Neural cell (in vitro differentiated cells): ENCODE measurements around the gene FBRSL1. TPM values are rescaled to one million over a fixed set of nuclear protein-coding genes. Genes with fewer than 3 reads are reported as not detected.

Experiments used
- H2AFZ ChIP-seq: fragments of 200-600, 300-800 bp; sonication (generic), shearing (Covaris generic); 2 replicates; pipeline ENCODE4 v1.6.0; 2014; ENCODE audit warnings: low read depth, mild to moderate bottlenecking, antibody characterized with exemption, low read length, moderate library complexity
- H3F3A ChIP-seq: fragments of 200-600 bp; shearing (Covaris generic); 2 replicates; pipeline ENCODE4 v1.6.1; 2016; ENCODE audit warnings: mild to moderate bottlenecking, moderate library complexity, mixed read lengths, antibody characterized with exemption, low read length; ENCODE audit not compliant: insufficient read depth, poor library complexity, severe bottlenecking
- H3K27ac ChIP-seq: fragments of 200-600, 300-800 bp; sonication (generic), shearing (Covaris generic); 2 replicates; pipeline ENCODE4 v1.5.1; 2014; ENCODE audit warnings: mild to moderate bottlenecking, low read length, moderate library complexity
- H3K27me3 ChIP-seq: fragments of 300-800, 200-600 bp; sonication (generic), shearing (Covaris generic); 2 replicates; pipeline ENCODE4 v1.6.0; 2014; ENCODE audit warnings: mild to moderate bottlenecking, low read depth, low read length, moderate library complexity; ENCODE audit not compliant: insufficient read depth
- H3K36me3 ChIP-seq: fragments of 300-800, 200-600 bp; sonication (generic), shearing (Covaris generic); 2 replicates; pipeline ENCODE4 v1.5.1; 2014; ENCODE audit warnings: mild to moderate bottlenecking, antibody characterized with exemption, low read length, moderate library complexity; ENCODE audit not compliant: insufficient read depth
- H3K4me2 ChIP-seq: fragments of 300-800, 200-600 bp; sonication (generic), shearing (Covaris generic); 2 replicates; pipeline ENCODE4 v1.6.0; 2014; ENCODE audit warnings: mild to moderate bottlenecking, low read length
- H3K4me3 ChIP-seq: fragments of 300-800, 200-600 bp; sonication (generic), shearing (Covaris generic); 2 replicates; pipeline ENCODE4 v1.5.1; 2014; ENCODE audit warnings: mild to moderate bottlenecking, low read length, moderate library complexity
- H3K79me2 ChIP-seq: fragments of 200-600 bp; shearing (Covaris generic); replicated peaks from 2 replicates; pipeline ENCODE4 v1.6.0; 2014; ENCODE audit warnings: mild to moderate bottlenecking, low read length, moderate library complexity; ENCODE audit not compliant: insufficient read depth
- H3K9ac ChIP-seq: fragments of 300-800, 200-600 bp; sonication (generic), shearing (Covaris generic); 2 replicates; pipeline ENCODE4 v1.6.1; 2016; ENCODE audit warnings: mild to moderate bottlenecking, low read length, mixed read lengths
- H3K9me2 ChIP-seq: fragments of 200-600 bp; shearing (Covaris generic); 2 replicates; pipeline ENCODE4 v1.6.1; 2016; ENCODE audit warnings: mild to moderate bottlenecking, low read length, mixed read lengths; ENCODE audit not compliant: insufficient read depth
- H3K9me3 ChIP-seq: fragments of 200-600, 300-800 bp; sonication (generic), shearing (Covaris generic); 2 replicates; pipeline ENCODE4 v1.6.1; 2016; ENCODE audit warnings: mild to moderate bottlenecking, mixed run types, low read length, moderate library complexity, mixed read lengths
- H4K20me1 ChIP-seq: fragments of 200-600 bp; shearing (Covaris generic); 2 replicates; pipeline ENCODE4 v1.6.1; 2016; ENCODE audit warnings: mild to moderate bottlenecking, mixed run types; ENCODE audit not compliant: insufficient read depth
- CTCF ChIP-seq: fragments of 450-650 bp; IDR thresholded peaks from 2 replicates; pipeline ENCODE4 v1.5.1; 2014; ENCODE audit warnings: antibody characterized with exemption, mild to moderate bottlenecking, moderate library complexity; ENCODE audit not compliant: poor library complexity, severe bottlenecking
- EP300 ChIP-seq: fragments of 450-650 bp; conservative IDR thresholded peaks from 2 replicates; pipeline ENCODE4 v1.6.1; 2014; ENCODE audit warnings: antibody characterized with exemption, mild to moderate bottlenecking, moderate library complexity; ENCODE audit not compliant: poor library complexity, severe bottlenecking
- EZH2 ChIP-seq: fragments of 200-600, 300-800 bp; shearing (Covaris generic), sonication (generic); IDR thresholded peaks from 2 replicates; pipeline ENCODE4 v1.6.1; 2014; ENCODE audit warnings: antibody characterized with exemption, low read length, borderline replicate concordance, mild to moderate bottlenecking; ENCODE audit not compliant: insufficient read depth, poor library complexity, severe bottlenecking
- MXI1 ChIP-seq: fragments of 450-650 bp; conservative IDR thresholded peaks from 2 replicates; pipeline ENCODE4 v1.6.1; 2014; ENCODE audit warnings: antibody characterized with exemption, mild to moderate bottlenecking; ENCODE audit not compliant: poor library complexity, severe bottlenecking
- POLR2AphosphoS5 ChIP-seq: IDR thresholded peaks from 2 replicates; pipeline ENCODE4 v1.6.1; 2012
- RAD21 ChIP-seq: fragments of 450-650 bp; conservative IDR thresholded peaks from 2 replicates; pipeline ENCODE4 v1.6.1; 2014; ENCODE audit warnings: antibody characterized with exemption, mild to moderate bottlenecking, moderate library complexity
- SMC3 ChIP-seq: fragments of 450-650 bp; conservative IDR thresholded peaks from 2 replicates; pipeline ENCODE4 v1.6.1; 2014; ENCODE audit warnings: antibody characterized with exemption, mild to moderate bottlenecking, moderate library complexity; ENCODE audit not compliant: poor library complexity
- TAF1 ChIP-seq: IDR thresholded peaks from 2 replicates; pipeline ENCODE4 v1.6.1; 2012; ENCODE audit warnings: low read depth
- polyA plus RNA-seq: library from polyadenylated mRNA; depleted of rRNA; stranded (reverse); fragments of >200 nt; gene quantifications from 2 replicates; pipeline ENCODE4 v1.2.3, GENCODE V29; 2014
- TF ChIP-seq, protein P1 (sequence below): IDR thresholded peaks from 2 replicates; pipeline ENCODE4 v1.6.1; 2012; ENCODE audit warnings: borderline replicate concordance

Gene FBRSL1
- polyA plus RNA-seq, 1 donor from 2014 or later = 11.9 TPM

DNA sequence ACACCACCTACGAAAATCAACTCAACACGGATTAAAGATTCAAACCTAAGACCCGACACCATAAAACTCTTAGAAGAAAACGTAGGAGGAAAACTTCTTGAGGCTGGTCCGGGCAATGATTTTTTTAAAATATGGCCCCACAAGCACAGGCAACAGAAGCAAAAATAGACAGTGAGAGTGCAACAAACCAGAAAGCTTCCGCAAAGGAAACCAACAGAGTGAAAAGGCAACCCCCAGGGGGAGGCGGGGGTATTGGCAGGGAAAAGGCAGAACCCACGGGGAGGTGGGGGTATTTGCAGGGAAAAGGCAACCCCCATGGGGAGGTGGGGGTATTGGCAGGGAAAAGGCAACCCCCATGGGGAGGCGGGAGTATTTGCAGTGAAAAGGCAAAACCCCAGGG, 20.5 kb upstream of the FBRSL1 start:
- H3K4me2 ChIP-seq = no peak overlapping the region
- TF ChIP-seq CTCF = no peak
- TF ChIP-seq, protein P1, sequence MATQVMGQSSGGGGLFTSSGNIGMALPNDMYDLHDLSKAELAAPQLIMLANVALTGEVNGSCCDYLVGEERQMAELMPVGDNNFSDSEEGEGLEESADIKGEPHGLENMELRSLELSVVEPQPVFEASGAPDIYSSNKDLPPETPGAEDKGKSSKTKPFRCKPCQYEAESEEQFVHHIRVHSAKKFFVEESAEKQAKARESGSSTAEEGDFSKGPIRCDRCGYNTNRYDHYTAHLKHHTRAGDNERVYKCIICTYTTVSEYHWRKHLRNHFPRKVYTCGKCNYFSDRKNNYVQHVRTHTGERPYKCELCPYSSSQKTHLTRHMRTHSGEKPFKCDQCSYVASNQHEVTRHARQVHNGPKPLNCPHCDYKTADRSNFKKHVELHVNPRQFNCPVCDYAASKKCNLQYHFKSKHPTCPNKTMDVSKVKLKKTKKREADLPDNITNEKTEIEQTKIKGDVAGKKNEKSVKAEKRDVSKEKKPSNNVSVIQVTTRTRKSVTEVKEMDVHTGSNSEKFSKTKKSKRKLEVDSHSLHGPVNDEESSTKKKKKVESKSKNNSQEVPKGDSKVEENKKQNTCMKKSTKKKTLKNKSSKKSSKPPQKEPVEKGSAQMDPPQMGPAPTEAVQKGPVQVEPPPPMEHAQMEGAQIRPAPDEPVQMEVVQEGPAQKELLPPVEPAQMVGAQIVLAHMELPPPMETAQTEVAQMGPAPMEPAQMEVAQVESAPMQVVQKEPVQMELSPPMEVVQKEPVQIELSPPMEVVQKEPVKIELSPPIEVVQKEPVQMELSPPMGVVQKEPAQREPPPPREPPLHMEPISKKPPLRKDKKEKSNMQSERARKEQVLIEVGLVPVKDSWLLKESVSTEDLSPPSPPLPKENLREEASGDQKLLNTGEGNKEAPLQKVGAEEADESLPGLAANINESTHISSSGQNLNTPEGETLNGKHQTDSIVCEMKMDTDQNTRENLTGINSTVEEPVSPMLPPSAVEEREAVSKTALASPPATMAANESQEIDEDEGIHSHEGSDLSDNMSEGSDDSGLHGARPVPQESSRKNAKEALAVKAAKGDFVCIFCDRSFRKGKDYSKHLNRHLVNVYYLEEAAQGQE = no peak
- no peak for TF ChIP-seq TAF1
- no peak for TF ChIP-seq SMC3
- TF ChIP-seq EZH2 = no peak
- no peak for TF ChIP-seq MXI1
- no peak for TF ChIP-seq POLR2AphosphoS5
- TF ChIP-seq EP300 = no peak
- TF ChIP-seq RAD21 = no peak
- H3K36me3 ChIP-seq = no peaks in the 10 kb centered on the region
- H2AFZ ChIP-seq = no peak overlapping the region
- H3K27me3 ChIP-seq = no peaks in the 10 kb centered on the region
- H3K9me3 ChIP-seq = no peaks in the 10 kb centered on the region
- no peaks in the 10 kb centered on the region for H3F3A ChIP-seq
- no peak overlapping the region for H3K4me3 ChIP-seq
- H4K20me1 ChIP-seq = no peaks in the 10 kb centered on the region
- no peaks in the 10 kb centered on the region for H3K9me2 ChIP-seq
- H3K27ac ChIP-seq = no peak overlapping the region
- H3K9ac ChIP-seq = no peak overlapping the region
- H3K79me2 ChIP-seq = no peaks in the 10 kb centered on the region

- Histone ChIP-seq H3K9me3 (no peaks in the 10 kb centered on the region), H3K9me2 (no peaks in the 10 kb centered on the region), H3K27ac (no peak overlapping the region), H3K27me3 (no peaks in the 10 kb centered on the region), H3K79me2 (no peaks in the 10 kb centered on the region), H2AFZ (no peak overlapping the region), H3K36me3 (no peaks in the 10 kb centered on the region), H3K4me2 (no peak overlapping the region), H3K9ac (no peak overlapping the region), H4K20me1 (no peaks in the 10 kb centered on the region), H3F3A (no peaks in the 10 kb centered on the region), H3K4me3 (no peak overlapping the region)
- no peak for TF ChIP-seq EZH2
- TF ChIP-seq RAD21 = no peak
- no peak for TF ChIP-seq SMC3
- TF ChIP-seq, protein P1 = no peak
- TF ChIP-seq MXI1 = no peak
- no peak for TF ChIP-seq TAF1
- TF ChIP-seq POLR2AphosphoS5 = no peak
- TF ChIP-seq EP300 = no peak
- no peak for TF ChIP-seq CTCF
Measured at GRCh38 chr12:132470397-132470796, 19.6 kb upstream of the FBRSL1 start.
